ENCODE results near the gene NTNG2.

- TF ChIP-seq POLR2AphosphoS5 (IDR thresholded peaks at IDR 0.05) (no peak), REST (IDR thresholded peaks at IDR 0.05; ENCODE audit: borderline replicate concordance) (no peak), CTCF (IDR thresholded peaks at IDR 0.05; ENCODE audit: poor library complexity, severe bottlenecking) (no peak), RAD21 (conservative IDR thresholded peaks at IDR 0.05) (no peak), TAF1 (IDR thresholded peaks at IDR 0.05; ENCODE audit: low read depth) (no peak), EZH2 (IDR thresholded peaks at IDR 0.05; ENCODE audit: borderline replicate concordance, insufficient read depth, low read length, poor library complexity, severe bottlenecking) (no peak), SMC3 (conservative IDR thresholded peaks at IDR 0.05; ENCODE audit: poor library complexity) (no peak), EP300 (conservative IDR thresholded peaks at IDR 0.05; ENCODE audit: poor library complexity, severe bottlenecking) (no peak)
These were observed 2.2 kb downstream of the NTNG2 start for GRCh38 chr9:132163876-132164603.

All from neural cell (in vitro differentiated cells).